IPS DF 19.7 (cell line): Measurements from ENCODE around the gene DENND2D.
"Not testable (repeated sequence)": the region's sequence is repeated elsewhere in the genome, so short reads cannot be mapped to it uniquely, and the experiment has no call there.

Source experiments
- DNase-seq: peaks from one replicate; pipeline ENCODE4 v3.0.0-alpha.2; 2013; ENCODE audit warnings: low read depth, low spot score

The DENND2D gene

DNA sequence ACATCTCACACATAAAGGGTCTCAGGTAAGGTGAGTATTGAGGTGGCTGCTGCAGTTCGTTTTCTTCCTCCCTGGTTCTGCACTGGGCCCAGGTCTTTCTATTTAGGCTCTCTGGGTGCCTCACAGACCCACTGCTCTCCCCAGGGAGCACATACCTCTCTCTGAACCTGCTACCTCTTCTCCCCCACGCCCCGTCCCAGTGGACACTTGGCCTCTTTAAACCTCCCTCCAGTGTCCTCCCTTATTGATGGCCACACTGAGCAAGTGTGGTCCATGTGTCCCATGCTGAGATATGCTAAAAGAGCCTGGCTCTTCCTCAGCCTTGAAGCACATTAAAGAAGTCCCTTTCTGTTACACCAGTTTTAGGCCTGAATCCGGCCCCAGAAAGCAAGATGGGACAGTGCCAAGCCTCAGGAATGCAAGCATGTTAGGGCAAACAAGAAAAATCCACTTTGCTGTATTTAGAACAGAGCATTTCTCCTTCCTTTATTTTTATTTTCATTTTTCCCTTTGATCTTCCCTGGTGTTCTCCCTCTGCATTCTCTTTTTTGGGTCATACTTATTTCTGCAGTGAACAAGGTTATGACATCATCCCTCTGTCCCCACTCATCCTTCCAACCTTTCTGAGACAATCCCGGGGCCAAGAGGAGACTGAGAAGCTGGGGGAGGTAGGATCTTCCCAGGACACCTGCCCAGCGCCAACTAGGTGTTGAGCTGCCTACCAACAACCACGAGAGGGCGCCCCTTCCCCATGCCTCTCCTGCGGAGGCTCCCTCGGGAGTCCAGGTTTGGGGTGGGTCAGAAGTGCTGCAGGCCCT, 22.1 kb upstream of the DENND2D start:
- no peak for DNase-seq

DNA sequence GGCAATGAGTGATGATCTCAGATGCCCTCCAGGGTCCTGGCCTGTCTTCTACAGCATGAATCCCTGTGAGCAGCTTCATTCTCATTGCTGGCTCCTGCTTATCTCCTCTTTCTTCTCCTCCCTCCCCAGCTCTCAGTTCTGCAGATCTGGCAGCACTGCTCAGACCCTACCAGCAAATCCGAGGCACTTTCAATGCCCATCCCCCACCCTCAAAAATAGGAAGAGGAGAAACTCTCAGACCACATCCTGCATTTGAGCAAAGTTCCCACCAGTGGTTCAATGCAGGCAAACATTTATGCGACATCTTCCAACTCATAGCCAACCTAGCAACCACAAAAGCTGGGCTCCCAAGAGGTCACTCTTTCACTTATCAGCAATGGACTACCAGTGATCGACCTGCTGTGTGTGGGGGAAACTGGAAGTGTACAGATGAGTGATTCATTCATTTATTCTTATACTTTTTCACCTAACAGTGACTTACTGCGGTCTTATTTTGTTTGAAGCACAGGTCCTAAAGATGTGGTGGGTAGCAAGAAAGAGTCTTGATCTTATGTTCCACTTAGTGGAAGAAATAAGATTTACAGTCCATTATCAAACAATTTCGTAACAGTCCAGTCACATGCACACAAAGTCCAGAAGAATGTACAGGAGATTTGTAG, 21.3 kb upstream of the DENND2D start:
- DNase-seq: no peak

DNA sequence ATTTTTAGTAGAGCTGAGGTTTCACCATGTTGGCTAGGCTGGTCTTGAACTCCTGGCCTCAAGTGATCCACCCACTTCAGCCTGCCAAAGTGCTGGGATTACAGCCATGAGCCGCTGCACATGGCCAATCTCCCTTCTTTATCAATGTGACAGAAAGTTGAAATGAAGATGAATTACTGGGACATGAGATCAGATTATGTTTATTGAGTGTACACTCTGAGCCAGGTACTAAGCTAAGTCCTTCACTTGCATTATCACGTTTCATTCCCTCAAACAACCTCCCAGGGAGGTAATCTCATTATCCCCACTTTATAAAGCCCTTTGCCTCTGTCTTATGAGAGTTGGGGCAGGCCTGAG, 20.8 kb upstream of the DENND2D start:
- DNase-seq: no peak

DNA sequence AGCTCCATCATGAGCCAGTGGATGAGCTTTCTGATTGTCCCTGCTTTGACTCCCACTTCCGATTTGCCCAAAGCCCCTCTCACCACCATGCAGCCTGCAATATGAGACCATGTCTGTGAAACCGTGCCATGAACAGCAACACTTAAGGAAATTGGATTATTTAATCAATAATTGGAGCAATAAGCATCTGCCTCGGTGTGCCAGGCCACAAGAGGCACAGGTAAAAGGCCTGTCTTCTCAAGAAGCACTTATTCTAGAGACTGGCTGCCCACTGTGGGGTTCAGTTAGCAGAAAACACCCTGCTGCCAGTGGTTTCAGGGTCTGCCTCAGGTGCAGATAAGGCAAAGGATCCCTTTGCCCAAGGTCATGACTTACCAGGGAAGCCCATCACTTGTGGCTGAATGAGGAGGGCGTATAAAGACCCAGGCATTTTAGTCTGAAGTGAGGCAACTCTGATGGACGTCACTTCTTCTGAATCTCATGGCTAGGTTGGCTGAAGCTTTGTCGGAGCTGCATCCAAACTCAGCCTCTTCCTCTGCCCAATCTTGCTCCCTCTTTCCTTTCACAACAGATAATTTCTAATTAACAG, 19.9 kb upstream of the DENND2D start:
- no peak for DNase-seq

DNA sequence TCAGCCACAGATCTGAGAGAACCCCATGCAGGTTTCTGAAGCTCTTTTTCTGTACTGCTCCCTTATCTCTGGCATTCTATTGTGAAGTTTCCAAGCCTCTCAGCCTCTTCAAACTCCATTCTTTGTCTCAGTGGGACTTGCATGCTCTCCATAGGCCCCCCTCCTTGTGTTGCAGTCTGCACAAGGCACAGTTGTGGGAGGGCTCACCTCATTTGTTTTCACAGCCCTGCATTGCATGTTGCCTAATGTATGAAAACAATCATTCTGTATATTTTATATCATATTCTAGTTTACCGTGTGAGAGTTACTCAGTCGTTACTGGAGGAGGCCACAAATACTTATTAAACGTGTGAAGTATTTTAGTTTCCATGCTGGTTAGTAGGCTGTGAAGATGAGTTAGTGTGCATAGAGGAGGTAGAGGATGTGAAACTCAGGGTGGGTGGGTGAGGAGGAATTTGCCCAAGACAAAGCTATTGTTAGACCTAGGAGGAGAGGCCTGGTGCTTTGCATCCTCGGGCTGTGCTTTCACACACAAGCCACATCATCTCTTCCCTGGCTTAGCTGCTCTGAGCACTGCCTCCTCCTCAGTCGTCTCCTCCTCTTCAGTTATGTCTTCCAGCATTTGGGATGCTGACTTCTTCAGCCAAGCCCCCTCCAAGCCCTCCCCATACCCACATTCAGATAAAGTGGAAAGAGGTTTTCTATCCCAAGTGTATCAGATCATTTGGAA, 19.3 kb upstream of the DENND2D start:
- no peak for DNase-seq

DNA sequence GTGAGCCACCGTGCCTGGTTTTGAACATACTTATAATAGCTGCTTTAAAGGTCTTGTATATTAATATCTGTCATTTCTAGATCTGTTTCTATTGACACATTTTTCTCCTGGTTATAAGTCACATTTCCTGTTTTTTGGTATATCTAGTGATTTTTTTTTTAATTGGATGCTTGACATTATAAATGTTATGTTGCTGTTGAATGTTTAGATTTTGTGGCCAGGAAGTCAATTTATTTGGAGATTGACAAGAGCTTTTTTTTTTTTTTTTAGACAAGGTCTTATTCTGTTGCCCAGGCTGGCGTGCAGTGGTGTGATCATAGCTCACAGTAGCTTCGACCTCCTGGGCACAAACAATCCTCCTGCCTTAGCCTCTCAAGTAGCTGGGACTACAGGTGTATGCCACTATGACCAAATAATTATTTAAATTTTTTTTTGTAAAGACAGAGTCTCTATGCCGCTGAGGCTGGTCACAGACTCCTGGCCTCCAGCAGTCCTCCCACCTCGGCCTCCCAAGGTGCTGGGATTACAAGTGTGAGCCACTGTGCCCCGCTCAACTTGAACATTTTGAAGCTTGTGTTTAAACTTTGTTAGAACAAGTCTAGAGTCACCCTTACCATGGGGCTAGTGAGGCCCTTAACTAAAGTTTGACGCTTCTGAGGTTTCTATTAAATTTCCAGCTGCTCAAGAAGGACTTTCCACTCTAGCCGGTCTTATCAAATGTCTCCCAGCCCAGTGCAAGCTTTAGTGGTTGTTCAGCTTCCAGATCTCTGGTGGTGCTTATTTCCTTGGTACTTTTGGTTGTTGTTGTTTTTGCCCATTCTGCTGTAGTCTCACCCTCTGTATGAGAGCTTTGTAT, 18.5 kb upstream of the DENND2D start:
- DNase-seq: no peak

DNA sequence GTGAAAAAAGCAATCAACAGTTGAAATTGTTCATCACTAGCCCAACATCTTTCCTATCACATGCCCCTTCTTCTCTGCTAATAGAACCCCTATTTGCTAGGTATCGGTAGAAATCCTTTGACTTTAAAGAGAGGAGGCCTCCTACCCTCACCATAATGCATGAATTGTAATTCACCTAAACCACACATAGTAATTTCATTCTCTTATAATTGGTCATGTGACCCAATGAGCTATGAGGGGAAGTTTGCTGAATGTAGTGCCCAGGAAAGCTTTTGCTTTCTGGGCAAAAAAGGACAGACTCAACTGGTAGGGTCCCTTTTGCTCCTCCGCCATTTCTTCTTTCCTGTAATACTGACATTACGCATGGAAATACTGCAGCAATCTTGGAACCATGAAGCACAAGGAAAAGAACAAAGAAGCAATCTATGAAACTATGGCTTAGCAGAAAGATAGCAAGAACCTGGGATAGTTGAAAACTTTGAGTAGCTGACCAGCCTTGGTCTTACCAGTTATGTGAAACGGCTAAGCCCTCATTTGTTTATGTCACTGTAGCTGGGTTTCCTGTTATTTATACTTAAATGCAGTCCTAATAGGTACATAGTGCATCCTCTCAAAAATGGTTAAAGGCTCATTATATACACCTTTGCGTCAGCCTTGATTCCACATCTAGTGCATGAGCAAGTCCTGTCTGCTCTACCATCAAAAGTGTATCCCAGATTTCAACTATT, 16.9 kb upstream of the DENND2D start:
- DNase-seq: no peak

DNA sequence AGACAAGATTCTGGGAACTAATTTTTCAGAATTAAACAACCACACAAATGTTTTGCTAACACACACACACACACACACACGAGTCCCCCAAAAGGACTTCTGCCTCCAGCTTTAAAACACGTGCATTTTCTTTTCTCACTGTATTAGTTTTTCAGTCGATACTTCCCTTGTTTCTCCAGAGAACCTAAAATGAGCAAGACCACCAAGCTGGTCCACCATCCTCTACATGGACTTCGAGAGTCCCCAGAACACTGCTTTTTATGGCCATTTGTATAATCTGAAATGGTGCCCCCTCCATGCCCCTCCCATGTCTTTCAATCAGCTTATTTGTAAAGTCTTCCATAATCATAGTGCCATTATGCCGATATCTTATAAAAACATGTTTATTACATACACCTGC, 16.3 kb upstream of the DENND2D start:
- DNase-seq: no peak

DNA sequence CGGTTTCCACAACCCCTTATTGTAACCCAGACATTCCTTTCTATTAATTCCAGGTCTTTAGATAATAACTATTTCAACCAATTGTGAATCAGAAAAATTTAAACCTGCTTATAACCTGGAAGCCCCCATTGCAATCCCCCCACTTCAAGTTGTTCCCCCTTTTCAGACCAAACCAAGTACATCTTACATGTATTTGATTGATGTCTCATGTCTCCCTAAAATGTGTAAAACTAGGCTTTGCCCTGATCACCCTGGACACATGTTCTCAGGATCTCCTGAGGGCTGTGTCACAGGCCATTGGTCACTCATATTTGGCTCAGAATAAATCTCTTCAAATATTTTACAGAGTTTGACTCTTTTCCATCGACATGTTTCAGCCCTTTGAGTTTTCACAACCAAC, 14.8 kb upstream of the DENND2D start:
- DNase-seq: not testable (repeated sequence)

DNA sequence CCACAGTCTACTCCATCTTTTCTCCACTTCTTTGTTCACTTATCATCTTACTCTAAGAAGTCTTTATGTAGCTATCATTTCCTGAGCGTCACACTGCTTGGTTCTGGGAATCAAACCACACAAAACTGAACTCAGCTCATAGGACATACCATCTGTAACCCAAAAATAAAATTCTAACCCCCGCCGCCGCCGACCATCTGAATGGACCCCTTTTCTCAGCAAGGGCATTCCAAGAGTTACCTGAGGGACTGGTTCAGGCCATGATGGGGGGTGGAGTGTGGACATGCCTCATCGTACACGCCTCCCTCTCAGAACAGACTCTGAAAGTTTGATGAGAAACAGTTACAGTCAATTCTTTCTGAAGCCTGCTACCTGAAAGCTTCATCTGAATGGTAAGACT, 14.4 kb upstream of the DENND2D start:
- no peak for DNase-seq

DNA sequence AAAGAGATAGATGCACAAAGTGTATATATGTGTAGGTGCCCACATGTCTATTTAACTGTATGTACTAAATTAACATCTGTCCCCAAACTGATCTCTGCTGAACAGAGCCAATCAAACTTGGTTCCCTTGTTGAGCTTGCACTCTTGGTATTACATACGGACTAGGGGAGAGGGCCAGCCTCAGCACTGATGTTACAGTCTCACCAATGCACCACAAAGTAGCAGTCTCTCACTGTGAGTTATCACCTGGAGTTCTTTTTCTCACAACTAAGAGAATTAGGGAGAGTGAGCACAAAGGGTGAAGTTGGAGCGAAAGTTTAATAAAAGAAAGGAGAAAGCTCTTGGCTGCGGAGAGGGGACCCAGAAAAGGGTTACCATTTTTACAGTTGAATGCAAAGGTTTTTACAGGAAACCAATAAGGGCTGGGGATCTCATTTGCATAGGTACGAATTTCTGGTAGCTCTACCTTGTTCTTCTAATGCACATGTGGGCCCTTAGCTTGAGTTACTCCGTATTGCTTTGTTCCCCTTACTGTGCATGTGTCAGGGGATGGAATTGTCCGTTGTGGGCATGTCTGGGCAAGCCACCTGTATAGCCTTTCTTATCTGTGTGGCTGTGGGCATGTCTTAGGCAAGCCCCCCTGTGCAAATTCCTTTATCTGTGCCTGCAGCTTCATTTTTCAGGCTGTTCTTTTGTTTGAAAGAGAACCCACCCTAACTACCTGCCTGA, 13.8 kb upstream of the DENND2D start:
- DNase-seq: no peak

DNA sequence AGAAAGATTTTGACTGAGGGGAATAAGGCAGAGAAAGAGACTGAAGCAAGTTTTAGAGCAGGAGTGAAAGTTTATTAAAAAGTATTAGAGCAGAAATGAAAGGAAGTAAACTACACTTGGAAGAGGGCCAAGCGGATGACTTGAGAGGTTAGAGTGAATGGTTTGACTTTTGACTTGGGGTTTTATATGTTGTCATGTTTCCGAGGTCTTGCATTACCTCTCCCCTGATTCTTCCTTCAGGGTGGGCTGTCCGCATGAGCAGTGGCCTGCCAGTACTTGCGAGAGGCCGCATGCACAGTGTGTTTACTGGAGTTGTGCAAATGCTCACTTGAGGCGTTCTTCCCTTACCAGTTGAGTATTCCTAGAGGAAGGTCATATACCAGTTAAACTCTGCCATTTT, 13.0 kb upstream of the DENND2D start:
- DNase-seq: no peak

DNA sequence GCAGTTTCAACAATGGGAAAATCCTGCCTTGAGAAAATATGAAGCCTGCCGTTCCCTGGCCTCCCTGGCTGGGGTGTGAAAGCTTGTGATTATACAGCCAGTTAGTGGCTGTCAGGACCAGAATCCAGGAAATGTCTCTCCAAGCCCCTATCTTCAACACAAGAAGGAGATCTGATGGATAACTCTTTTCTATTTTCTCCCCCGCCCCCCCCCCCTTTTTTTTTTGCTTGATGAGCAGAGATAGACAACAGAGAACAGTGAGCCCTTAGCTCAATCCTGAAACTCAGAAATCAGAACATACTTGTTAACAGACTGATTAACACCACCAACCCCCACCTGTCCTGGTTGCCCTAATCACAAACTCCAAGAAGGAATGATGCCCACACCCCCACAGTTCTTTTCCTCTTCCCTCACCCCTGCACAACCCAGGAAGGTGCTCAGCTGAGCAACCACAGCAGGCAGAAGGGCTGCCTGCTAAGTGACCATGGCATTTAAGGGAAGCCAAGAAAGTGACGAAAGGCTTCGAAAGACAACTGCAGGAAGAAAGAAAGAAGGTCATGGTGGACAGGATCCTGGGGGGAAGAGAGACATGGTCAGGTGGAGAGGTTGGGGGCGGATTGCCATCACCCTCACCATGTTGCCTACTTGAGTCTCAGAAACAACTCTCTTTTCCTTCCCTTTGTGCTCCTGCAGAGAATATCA, 12.3 kb upstream of the DENND2D start:
- no peak for DNase-seq

DNA sequence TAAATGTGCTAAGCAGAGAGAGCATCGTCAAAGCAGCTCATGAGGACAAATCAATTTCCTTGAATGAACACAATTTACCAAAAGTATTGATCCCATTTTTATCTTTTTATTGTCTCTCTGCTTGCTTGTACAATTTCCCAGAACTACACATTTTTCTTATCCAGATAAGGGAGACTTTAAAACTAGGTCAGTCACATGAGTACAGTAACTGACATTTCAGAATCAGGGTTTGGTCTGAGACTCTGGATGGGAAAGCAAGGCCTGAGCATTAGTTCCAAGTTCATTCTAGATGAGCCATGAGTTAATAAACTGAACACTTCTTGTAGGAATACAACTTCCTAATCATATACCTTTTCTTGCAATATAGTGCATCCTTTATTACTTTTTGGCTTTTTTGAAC, 11.5 kb upstream of the DENND2D start:
- DNase-seq: no peak

DNA sequence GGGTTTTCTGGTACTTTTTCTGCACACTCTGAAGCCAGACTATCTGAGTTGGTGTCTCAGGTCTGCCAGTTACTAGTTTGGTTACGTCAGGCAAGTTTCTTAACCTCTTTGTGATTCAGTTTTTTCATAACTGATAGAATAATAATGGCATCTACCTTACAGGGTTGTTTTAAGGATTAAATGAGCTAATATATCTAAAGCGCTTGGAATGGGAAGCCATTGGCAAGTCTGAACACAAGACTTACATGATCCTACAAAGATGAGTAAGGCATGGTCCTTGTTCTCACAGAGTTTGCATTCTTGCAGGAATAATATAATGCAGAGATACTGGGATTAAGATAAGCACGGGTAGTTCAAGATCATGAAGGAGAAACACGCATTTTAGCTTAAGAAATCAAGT, 9.2 kb upstream of the DENND2D start:
- DNase-seq: no peak

DNA sequence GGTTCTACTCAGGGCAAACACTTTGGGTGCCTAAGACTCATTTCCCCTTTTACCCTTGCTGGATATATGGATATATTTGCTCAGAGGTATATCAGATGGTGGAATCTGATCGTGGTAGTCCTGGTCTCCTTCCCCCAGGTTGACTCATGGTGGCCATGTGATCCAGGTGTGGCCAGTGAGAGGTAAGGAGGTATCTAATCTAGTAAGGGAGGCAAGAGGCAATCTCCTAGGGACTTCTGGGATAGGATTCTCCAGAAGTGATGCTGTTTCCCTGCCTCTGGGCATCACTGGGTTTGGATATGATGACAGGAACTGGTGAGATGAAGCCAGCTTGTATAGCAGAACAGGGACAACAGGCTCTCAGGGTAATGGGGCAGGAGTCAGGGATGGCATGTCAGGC, 8.5 kb upstream of the DENND2D start:
- no peak for DNase-seq

DNA sequence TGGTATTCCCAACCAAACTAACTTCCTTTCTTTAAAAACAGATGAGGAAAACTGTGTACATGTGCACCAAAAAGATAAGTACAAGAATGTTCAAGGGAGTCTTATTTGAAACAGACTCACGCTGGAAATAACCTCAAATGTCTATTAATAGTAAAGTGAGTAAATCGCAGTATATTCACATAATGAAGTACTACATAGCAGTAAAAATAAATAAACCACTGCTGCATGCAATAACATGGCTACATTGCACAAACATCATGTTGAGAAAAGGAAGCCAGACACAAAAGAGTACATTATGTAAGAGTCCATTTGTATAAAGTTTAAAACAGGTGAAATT, 5.2 kb upstream of the DENND2D start:
- no peak for DNase-seq

DNA sequence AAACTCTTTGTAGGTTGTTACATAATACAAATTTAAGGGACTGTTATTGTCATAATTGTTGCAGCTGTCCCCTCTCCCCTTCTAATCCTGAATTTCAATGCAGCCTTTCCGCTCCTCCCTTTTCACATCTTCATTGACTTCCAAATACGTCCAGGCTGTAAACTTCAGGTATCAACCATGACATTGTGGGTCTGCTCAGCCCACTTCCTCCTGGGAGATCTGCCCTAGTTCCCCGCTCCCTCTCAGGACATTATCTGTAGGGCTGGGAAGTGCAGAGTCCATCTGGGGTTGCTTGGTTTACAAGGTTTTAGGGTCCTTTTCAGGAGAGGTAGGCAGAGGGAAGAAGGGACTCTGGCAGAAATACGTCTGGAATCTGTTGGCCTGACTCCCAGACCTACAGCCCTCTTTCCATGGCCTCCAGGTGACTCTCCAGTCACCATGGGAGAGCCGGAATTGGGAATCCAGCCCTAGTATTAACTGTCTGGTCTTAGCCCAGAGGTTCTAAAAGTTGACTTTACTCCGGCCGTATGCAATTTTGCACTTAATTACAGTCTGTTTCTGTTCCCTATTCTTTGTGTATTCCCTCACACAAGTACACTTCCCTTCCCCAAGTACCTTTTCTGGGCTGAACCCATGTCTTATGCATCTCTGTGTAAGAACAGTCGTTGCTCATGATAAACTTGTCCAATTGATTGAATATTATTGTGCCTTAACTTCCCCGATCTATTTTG, 4.7 kb upstream of the DENND2D start:
- DNase-seq: no peak
